ENCODE data around the gene PHOX2B.
"Not testable (repeated sequence)": the region's sequence is repeated elsewhere in the genome, so short reads cannot be mapped to it uniquely, and the experiment has no call there.

The PHOX2B gene

GRCh38 chr4:41748074-41748570, 403 bp downstream of the PHOX2B start:
- no peak for DNase-seq (ENCODE audit: low read depth)

GRCh38 chr4:41747230-41748055, 1.1 kb downstream of the PHOX2B start:
- no peak for DNase-seq (ENCODE audit: low read depth)

GRCh38 chr4:41746440-41747229, 1.9 kb downstream of the PHOX2B start:
- no peak for DNase-seq (ENCODE audit: low read depth)

GRCh38 chr4:41746025-41746439, 2.5 kb downstream of the PHOX2B start:
- no peak for DNase-seq (ENCODE audit: low read depth)

- DNase-seq (ENCODE audit: low read depth): no peak
These were observed 3.1 kb downstream of the PHOX2B start for GRCh38 chr4:41745292-41746024.

GRCh38 chr4:41744572-41745291, 3.8 kb downstream of the PHOX2B start:
- no peak for DNase-seq (ENCODE audit: low read depth)

GRCh38 chr4:41741354-41741753, 7.2 kb downstream of the PHOX2B start:
- DNase-seq (ENCODE audit: low read depth): no peak

GRCh38 chr4:41737491-41737890, 11.0 kb downstream of the PHOX2B start:
- not testable (repeated sequence) for DNase-seq (ENCODE audit: low read depth)

GRCh38 chr4:41734371-41734770, 14.2 kb downstream of the PHOX2B start:
- DNase-seq (ENCODE audit: low read depth): no peak

GRCh38 chr4:41731569-41732126, 16.9 kb downstream of the PHOX2B start:
- no peak for DNase-seq (ENCODE audit: low read depth)

- DNase-seq (ENCODE audit: low read depth): no peak
These were observed 20.0 kb downstream of the PHOX2B start for GRCh38 chr4:41728573-41728913.

GRCh38 chr4:41727861-41728572, 20.5 kb downstream of the PHOX2B start:
- DNase-seq (ENCODE audit: low read depth): no peak

- no peak for DNase-seq (ENCODE audit: low read depth)
These were observed 23.3 kb downstream of the PHOX2B start for GRCh38 chr4:41725254-41725653.

- DNase-seq (ENCODE audit: low read depth): no peak
These were observed 25.2 kb downstream of the PHOX2B start for GRCh38 chr4:41723286-41723685.

- no peak for DNase-seq (ENCODE audit: low read depth)
These were observed 26.3 kb downstream of the PHOX2B start for GRCh38 chr4:41722181-41722580.

- no peak for DNase-seq (ENCODE audit: low read depth)
These were observed 29.1 kb downstream of the PHOX2B start for GRCh38 chr4:41719417-41719816.

- no peak for DNase-seq (ENCODE audit: low read depth)
These were observed 29.6 kb downstream of the PHOX2B start for GRCh38 chr4:41718907-41719306.

- no peak for DNase-seq (ENCODE audit: low read depth)
These were observed 33.4 kb downstream of the PHOX2B start for GRCh38 chr4:41715155-41715554.

GRCh38 chr4:41714364-41715000, 34.0 kb downstream of the PHOX2B start:
- DNase-seq (ENCODE audit: low read depth): no peak

- DNase-seq (ENCODE audit: low read depth): no peak
These were observed 34.8 kb downstream of the PHOX2B start for GRCh38 chr4:41713768-41714167.
